Adrenal gland (tissue), 5 donors: ENCODE results near the gene STIP1.

Experiments
- CTCF ChIP-seq, 6 experiments: fragments of 450-650 bp in 4 of 6; fragments of 200-600 bp in 2 of 6; sonication (generic) in 1 of 6; IDR thresholded peaks; 1 replicate in 5 of 6; 2 replicates in 1 of 6; pipeline versions ENCODE4 v1.5.1 to v1.8.0; 2016 to 2021; ENCODE audit warnings: antibody characterized with exemption in 6 of 6, mild to moderate bottlenecking in 2 of 6, moderate library complexity in 1 of 6
- POLR2A ChIP-seq, 2 donors: fragments of 450-650 bp; IDR thresholded peaks; one replicate each; pipeline ENCODE4 v1.6.1; 2017; ENCODE audit warnings: antibody characterized with exemption in 2 of 2, mild to moderate bottlenecking in 2 of 2, moderate library complexity in 1 of 2
- donor health status: DM: no; HTN: no; CAD: no.

DNA sequence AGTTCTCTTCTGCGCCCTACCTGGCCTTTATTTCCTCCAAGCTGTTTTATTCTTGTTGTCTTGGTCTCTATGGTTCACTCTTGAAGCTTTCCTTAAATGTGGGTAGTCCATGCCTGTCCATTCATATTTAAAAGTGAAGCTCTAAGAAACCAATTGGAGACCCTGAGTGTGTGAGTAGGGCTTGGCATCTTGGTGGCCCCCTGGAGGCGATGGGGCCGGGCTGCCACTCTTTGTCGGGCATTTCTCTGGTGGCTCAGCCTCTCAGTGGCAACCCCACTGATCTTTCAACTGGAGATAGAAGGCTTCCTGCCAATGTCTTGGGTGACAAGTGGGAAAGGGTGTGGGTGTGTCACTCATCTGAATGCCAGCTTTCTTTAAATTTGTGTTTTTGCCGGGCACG is 30.9 kb downstream of the STIP1 start:
- no peak for TF ChIP-seq POLR2A (IDR thresholded peaks at IDR 0.05)
- no peak for TF ChIP-seq CTCF (IDR thresholded peaks at IDR 0.05)
